ENCODE data around the gene ADGB.
"Not testable (repeated sequence)": the region's sequence is repeated elsewhere in the genome, so short reads cannot be mapped to it uniquely, and the experiment has no call there.

Gene ADGB

DNA sequence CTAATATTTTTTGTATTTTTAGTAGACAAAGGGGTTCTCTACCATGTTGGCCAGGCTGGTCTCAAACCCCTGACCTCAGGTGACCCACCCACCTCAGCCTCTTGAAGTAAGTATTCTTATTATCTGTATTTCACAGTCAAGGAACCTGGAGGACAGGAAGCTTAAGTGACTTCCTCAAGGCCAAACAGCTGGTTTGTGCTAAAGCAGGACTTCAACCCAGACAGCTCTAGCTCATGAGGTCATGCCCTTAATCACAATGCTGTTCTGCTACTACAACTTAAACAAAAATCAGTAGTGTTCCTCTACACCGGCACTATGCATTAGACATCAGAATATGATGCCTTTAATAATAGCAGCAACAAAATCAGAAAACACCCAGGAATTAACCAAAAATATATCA, 168.9 kb downstream of the ADGB start:
- DNase-seq (ENCODE audit: low read depth, low spot score) = no peak

GRCh38 chr6:146768722-146769121, 169.9 kb downstream of the ADGB start:
- DNase-seq (ENCODE audit: low read depth, low spot score) = no peak

- no peak for DNase-seq (ENCODE audit: low read depth, low spot score)
Measured at GRCh38 chr6:146770275-146770964, 171.6 kb downstream of the ADGB start.

- no peak for DNase-seq (ENCODE audit: low read depth, low spot score)
Measured at GRCh38 chr6:146770965-146771735, 172.4 kb downstream of the ADGB start.

DNA sequence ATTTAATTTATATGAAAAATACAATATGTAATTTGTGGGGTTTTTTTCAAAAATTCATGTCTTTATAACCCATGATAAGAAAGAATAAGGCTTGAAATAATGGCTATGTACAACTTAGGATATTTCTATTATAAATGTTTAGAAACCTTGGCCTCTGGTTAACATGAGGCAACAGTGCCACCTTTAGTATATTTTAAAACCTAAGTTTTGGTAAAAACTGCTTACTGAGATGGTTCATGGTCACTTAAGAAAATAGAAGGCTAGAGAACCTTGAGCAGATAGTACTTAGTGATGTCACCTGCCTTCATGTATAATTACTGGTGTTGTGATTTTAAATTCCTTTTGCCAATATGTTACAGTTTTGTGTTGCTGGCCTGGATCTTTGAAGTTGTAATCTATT, 176.4 kb downstream of the ADGB start:
- no peak for DNase-seq (ENCODE audit: low read depth, low spot score)

DNA sequence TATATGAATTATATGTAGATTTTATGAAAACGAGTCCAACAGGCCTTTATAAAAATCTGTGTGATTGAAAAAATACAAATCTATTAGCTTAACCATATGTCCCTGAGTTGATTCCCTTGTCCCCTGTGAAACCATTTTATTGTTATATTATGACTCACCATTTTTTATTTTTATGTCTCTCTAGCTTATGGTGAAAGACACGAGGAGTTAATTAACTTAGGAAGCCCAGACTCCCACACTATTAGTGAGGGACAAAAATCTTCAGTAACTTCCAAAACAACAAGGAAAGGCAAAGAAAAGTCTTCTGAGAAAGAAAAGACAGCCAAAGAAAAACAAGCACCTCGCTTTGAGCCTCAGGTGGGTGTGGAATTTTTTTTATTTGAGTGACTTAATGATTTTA, 183.1 kb downstream of the ADGB start:
- DNase-seq (ENCODE audit: low read depth, low spot score) = no peak

- no peak for DNase-seq (ENCODE audit: low read depth, low spot score)
Measured at GRCh38 chr6:146785001-146785585, 186.3 kb downstream of the ADGB start.

- DNase-seq (ENCODE audit: low read depth, low spot score) = no peak
Measured at GRCh38 chr6:146787876-146788508, 189.2 kb downstream of the ADGB start.

DNA sequence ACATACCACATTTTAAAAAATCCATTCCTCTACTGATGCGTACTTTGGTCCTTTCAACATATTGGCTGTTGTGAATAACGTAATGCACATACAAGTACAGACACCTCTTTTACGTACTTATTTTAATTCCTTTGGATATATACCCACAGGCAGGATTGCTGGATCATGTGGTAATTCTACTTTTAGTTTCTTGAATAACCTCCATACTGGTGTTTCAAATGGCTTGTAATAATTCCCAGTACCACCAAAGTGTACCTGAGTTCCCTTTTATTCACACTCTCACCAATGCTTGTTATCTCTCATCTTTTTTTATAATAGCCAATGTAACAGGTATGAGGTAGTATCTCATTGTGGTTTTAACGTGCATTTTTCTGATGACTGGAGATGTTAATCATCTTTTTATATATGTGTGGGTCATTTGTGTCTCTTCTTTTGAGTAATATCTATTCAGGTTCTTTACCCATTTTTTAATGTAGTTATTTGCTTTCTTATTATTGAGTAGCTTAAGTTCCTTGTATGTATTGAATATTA, 191.9 kb downstream of the ADGB start:
- DNase-seq (ENCODE audit: low read depth, low spot score) = no peak

- DNase-seq (ENCODE audit: low read depth, low spot score) = no peak
Measured at GRCh38 chr6:146791930-146792329, 193.2 kb downstream of the ADGB start.

- DNase-seq (ENCODE audit: low read depth, low spot score) = not testable (repeated sequence)
Measured at GRCh38 chr6:146793218-146793617, 194.4 kb downstream of the ADGB start.

GRCh38 chr6:146795479-146796133, 196.8 kb downstream of the ADGB start:
- DNase-seq (ENCODE audit: low read depth, low spot score) = no peak

DNA sequence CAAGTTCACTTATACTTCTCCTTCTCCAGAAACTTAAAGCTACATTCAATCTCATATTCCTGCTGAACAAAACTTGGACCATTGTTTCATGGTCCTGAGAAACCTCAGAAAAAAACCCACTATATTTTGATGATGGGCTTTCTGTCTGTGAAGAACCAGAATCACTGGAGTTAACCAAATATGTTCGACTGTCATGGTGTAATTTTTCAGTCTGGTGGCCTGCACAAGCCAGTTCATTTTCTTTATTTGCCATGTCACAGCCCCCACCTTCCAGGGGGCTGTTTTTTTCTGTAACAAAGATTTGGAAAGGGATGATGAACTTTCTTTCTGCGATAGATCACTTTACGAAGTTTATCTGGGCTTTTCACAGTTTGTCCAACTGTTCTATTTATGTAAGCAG, 204.4 kb downstream of the ADGB start:
- DNase-seq (ENCODE audit: low read depth, low spot score) = not testable (repeated sequence)

GRCh38 chr6:146803601-146804000, 204.8 kb downstream of the ADGB start:
- no peak for DNase-seq (ENCODE audit: low read depth, low spot score)

DNA sequence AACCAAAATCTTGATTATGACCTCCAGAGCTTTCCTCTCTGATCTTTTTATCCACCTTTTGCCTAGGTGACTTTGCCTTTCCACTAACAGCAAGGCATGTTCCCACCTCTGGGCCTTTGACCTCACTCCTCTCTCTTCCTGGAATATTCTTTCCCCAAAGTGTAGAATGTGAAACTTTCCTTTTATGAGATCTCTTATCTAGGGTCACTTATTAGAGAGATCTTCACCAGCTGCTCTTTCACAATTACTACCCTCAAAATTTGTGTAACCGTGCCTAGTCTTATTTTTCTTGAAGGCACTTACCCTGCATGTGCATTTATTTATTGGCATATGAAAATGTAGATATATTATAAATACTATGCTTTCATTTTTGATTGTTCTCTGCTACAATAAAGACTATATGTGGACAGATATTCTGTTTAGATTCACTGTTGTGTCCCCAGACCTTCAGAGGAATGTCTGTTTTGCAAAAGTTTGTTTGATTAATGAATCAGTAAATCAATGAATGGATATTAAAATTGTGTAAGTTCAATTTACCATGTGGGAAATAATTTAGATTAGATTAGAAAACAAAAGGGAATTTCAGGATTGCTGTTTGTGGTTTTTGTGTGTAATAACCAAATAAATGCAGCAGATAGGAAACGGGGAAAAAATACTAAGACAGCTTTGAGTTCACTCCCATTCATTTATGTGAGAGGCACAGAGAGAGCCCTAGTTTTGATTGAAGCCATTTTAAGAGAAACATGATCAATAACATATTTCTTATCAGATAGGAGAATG, 207.0 kb downstream of the ADGB start:
- DNase-seq (ENCODE audit: low read depth, low spot score) = no peak

GRCh38 chr6:146809014-146809413, 210.2 kb downstream of the ADGB start:
- not testable (repeated sequence) for DNase-seq (ENCODE audit: low read depth, low spot score)

GRCh38 chr6:146812811-146813321, 214.1 kb downstream of the ADGB start:
- peak; percentile 8 for DNase-seq (ENCODE audit: low read depth, low spot score)

- no peak for DNase-seq (ENCODE audit: low read depth, low spot score)
Measured at GRCh38 chr6:146813554-146813953, 214.8 kb downstream of the ADGB start.

DNA sequence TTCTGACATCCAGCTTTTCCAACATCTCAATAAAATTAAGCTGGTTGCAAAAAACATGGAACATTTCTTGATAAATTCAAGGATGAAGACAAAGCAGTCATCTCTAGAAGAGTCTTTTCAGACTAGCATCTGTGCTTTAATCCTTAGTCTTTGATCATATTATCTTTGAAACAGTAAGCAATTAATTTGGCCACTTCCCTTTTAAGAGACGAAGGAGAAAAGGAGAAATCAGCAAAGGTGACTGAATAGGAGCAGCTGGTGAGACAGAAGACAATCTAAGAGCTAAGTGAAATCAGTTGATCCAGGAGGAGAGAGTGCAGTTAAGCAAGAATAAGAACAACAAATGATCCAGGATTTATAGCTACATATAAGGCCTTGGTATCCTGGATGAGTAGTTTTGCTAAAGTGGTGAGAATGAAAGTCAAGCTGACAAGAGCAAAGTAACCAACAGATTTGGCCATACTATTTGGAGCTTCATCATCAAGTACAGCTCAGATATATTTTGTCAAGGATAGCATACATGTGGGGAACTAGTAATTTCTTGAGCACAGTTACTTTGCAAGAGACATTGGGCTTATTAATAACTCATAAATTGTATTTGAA, 215.5 kb downstream of the ADGB start:
- no peak for DNase-seq (ENCODE audit: low read depth, low spot score)
